ENCODE data around the gene BCL11A.

BCL11A gene

GRCh38 chr2:60523963-60524362 lies 29.5 kb downstream of the BCL11A start:
- DNase-seq, result no peak

DNA sequence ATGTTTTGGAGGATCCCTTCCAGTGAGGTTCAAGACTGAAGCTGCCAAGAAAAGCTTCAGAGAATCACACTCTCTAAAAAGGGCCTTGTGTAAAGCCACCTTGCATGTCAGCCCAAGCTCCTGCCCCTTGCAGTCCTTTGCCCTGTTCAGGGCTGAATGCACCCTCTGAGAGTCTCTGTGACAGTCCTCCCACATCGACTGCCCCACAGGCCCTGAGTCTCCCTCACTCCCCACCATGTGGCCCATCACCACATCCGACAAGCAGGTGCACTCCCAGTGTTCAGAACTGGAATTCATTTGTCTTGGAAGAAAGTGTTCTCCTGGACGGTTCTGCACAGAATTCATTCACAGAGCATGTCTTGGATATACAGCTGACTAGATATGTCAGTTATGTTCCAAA lies 31.0 kb downstream of the BCL11A start:
- DNase-seq, result no peak

- no peak for DNase-seq
Observed at GRCh38 chr2:60521626-60522025, 31.8 kb downstream of the BCL11A start.

DNA sequence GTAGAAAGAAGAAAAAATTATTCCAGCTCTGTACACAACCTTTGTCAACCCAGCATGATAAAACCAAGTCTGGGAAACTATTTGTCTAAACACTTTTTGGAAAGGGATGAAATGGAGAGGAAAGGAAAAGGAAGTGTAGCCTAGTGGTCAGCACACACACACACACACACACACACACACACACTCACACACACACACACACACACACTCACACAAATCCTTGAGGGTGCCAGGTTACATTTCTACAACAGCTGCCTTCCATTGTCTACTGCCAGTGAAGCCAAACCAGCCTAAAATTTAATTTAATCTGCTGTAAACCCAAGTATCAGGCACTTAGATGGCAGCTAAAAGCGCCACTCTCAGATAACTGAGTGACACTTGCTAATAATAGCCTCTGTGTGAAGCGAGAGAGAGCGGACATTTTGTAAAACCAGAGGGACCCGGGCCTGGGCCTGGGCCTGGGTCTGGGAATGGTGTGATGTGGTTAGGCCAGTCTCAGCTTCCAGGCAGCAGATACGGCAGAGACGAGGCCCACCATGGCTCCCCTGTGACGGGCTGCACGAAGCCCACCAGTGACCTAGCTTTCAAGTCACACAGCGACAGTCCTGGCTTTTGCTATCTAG lies 32.4 kb downstream of the BCL11A start:
- no peak for DNase-seq

DNA sequence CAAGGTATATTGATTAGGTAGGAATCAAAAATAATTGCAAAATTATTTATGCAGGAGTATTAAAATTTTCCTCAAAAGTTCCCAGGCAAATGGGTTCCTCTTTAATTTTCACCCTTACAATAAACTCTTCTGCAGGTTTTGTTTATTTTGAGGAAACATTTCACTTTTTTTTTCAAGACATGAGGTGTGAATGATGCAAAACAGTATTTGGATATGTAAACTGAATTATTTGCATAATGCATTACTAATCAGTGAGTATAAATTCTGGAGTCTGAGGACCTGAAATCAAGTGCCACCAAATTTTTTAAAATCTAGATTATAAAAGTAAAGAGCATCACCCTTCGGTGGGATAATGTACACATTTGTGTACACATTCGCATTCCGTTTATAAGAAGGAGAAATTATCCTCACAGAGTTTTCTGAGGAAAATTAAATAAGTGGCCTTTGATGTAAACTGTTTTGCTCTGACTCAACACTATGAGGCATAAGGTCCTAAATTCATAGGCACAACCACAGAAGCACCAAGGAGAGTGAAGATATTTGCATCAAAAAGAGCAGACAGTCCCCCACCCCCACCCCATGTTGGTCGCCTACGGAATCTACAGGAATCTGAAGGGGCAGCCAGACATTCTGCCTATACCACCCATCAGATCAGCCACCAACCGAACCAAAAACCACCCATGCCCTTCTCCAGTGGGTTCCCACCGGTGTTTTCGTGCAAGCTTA lies 33.1 kb downstream of the BCL11A start:
- no peak for DNase-seq

GRCh38 chr2:60519231-60519863 lies 34.1 kb downstream of the BCL11A start:
- DNase-seq, result no peak

- no peak for DNase-seq
Observed at GRCh38 chr2:60518567-60518966, 34.9 kb downstream of the BCL11A start.

DNA sequence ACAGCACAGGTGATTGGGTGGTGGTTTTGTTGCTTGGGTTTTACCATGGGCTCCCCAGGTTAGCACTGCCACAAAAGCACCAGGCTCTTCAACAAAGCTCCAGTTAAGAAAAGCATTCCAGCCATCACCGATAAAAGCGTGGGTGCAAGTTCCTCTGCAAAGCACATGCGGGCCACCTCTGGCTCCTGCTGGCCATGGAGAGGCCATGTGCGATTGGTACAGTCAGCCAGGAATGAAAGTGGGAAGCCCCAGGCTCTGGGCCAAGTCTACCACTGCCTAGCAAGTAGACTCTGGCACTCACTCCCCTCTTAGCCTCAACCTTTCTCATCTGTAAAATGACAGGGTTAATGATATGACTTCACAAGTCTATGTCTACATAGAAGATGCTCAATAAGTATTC lies 36.0 kb downstream of the BCL11A start:
- DNase-seq, result no peak

- no peak for DNase-seq
Observed at GRCh38 chr2:60516826-60517225, 36.6 kb downstream of the BCL11A start.

DNA sequence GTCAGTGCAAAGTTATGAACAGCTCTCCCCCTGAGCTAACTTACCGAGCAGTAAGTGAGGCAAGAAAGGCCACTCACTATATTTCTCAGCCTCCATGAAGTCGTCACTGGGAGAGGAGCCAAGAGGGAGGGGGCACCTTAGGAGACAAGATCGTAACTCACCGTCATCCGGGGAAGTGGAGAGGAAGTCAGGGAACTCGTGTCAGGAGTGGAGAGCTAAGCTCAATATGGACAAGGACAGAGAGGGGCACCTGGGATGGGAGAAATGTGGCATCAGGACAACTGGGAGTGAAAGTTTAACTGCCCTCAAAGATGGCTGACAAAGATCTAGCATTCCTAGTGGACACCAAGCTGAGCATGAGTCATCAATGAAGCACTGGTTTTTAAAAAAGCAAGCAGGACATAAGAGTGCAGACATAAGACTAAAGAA lies 37.1 kb downstream of the BCL11A start:
- no peak for DNase-seq

DNA sequence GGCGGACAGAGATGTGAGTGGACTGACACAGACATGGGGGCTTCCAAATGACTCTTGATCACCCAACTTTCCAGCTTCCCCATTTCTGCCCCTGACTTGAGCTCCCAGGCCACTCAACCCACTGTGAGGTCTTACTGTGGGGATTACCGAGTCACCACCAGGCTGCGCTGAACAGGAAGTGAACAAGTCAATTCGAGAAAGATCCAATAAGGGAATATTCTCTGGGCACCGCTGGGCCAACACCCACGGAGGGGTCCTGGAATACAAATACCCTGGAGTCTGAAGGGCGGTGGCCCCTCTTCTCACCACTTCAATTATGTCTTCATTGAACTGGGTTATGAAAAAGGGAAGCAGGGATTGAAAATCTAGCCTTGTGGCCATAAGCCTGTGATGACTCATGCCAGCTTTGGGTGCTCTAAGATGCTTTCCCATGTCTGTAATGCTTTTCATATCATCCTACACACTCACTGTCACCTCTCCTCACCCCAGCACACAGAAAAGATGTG lies 37.7 kb downstream of the BCL11A start:
- no peak for DNase-seq

- DNase-seq, result no peak
Observed at GRCh38 chr2:60513996-60514395, 39.5 kb downstream of the BCL11A start.

DNA sequence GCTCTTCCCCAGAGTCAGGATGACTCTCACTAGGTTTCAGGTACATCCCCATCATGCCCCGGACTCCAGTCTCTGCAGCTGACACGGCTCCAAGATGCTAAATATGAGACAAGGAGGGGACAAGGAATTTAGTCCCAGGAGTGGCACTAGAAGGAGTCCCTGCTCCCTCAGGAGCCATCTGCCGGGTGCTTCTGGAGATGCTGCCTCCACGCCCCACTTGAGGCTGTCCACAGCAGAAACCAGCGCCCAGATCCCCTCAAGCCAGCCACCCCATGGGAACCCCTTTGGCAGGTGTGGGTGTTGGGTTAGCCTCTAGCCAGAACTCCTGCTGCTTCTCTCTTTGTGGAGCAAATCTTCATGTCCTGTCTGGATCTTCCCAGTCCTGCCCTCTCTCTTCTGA lies 40.3 kb downstream of the BCL11A start:
- DNase-seq, result no peak

DNA sequence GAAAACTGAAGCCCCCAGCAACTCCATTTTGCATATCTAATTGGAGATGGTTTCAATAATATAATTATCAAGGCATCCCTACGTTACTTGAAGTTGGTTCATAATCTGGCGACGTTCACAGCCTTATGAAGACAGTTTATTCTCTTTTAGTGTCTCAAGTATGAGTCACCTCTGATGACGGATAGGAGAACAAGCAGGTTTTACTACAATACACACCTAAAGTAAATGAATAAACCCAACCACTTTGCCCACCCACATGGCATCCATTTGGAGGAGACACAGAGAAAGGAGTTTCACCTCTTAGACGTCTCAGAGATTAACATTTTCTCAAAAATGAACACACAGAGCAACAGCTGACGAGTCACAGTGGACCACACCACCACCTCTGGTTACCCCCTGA lies 40.8 kb downstream of the BCL11A start:
- DNase-seq, result no peak

DNA sequence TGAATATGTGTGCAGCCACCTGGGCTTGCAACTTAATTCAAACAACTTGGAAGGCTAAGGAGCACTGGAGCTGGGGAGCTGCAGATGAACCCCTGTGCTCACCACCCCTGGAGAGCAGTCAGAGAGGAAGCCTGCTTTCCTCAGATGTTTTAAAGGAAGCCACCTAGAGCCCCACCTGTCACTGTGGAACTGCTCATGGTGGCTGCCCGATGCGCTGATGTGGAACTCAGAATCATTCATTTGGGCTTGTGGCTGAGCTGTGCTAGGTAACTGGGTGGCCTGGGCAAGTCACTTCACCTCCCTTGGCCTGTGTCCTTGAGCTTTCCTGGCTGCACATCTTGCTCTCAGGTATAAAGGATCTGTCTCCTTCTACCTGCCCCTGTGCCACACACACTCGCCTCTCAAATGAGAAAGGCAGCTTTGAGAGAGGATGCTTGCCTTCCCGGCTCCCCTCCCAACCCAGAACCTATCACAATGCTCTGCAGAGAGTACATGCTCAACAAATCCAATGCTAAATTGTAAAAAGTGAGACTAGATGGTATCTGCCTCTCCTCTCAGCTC lies 41.3 kb downstream of the BCL11A start:
- no peak for DNase-seq

DNA sequence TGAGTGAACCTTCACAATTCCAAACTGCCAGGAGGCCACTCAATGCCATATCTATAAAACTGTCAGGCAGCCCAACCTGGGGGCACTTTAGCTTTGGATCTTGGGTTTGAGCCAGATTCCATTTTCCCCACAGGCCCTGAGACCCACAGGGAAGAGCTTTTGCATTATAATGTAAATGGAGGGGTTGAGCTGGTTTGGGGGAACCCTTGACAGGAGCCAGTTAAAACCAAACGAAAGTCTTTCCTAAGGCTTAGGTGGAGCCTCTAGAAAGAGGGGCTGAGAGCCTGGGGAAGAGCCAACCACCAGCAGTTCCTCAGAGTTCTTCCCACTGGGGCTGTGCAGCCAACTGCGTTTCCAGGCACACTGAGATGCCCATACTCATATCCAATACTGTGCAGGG lies 42.7 kb downstream of the BCL11A start:
- DNase-seq, result no peak

GRCh38 chr2:60509066-60509465 lies 44.4 kb downstream of the BCL11A start:
- DNase-seq, result no peak

GRCh38 chr2:60508339-60508917 lies 45.0 kb downstream of the BCL11A start:
- DNase-seq, result no peak

GRCh38 chr2:60507211-60507965 lies 46.1 kb downstream of the BCL11A start:
- DNase-seq, result no peak

GRCh38 chr2:60505880-60506260 lies 47.6 kb downstream of the BCL11A start:
- DNase-seq, result no peak

- peak; percentile 52 for DNase-seq
Observed at GRCh38 chr2:60505240-60505879, 48.1 kb downstream of the BCL11A start.

- DNase-seq, result no peak
Observed at GRCh38 chr2:60504049-60504448, 49.4 kb downstream of the BCL11A start.
